GM10266 (cell line): ENCODE data around the gene GLTPD2.
A peak's percentile ranks its signal among the peaks of the same experiment; 100 is the strongest.

Experiments used
- DNase-seq: peaks from one replicate; pipeline ENCODE4 v3.0.0; 2012; ENCODE audit errors: extremely low spot score
- CTCF ChIP-seq: IDR thresholded peaks from 2 replicates; pipeline ENCODE4 v1.5.1; 2012; ENCODE audit warnings: mild to moderate bottlenecking, low read depth; ENCODE audit not compliant: control insufficient read depth, insufficient read depth; ENCODE audit errors: missing control alignments

Gene GLTPD2

DNA sequence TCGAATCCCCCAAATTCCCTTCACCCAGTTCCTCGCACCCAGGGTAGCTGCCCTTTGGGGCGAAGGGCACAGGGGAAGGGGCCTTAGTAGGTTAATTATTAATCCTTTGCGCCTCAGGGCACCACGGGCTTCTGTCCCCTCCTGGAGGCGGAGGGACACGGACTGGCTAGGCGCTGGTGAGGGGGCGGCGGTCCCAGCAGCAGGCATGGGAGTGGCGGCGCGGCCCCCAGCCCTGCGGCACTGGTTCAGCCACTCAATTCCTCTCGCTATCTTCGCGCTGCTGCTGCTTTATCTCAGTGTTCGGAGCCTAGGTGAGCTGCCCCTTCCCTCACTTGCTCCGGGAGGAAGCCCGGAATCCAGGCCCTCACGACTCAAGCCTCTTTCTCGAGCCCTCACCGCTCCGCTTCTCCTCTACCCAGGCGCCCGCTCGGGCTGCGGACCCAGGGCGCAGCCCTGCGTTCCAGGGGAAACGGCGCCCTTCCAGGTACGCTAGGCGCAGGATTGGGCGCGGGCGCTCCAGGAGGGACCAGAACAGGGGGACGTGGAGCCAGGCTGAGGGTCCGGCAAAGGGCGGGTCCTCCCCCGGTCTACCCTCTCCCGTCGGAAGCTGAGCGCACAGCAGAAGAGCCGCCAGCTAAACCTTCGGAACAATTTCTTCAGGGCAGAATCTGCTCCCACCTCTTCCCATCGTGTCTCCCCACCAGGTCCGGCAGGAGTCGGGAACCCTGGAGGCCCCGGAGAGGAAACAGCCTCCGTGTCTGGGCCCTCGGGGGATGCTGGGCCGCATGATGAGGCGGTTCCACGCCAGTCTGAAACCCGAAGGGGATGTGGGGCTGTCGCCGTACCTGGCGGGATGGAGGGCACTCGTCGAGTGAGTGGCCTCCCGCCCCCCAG lies at the start of gene GLTPD2:
Gene GLTPD2 (plus strand): TSS at position 158 of the 894 bp plus-strand sequence. CDS start 48 bp downstream, at position 206.
- DNase-seq: no peak

GRCh38 chr17:4739122-4740024 lies 49.4 kb upstream of the GLTPD2 start, which contains the start of the genes CXCL16 and ZMYND15:
Gene CXCL16 (minus strand): TSS chr17:4739928. CDS start chr17:4739339, 589 bp downstream.
Gene ZMYND15 (plus strand): TSS chr17:4739833. CDS start chr17:4740549, 716 bp downstream.
- DNase-seq: peak; percentile 87
- no peak for TF ChIP-seq CTCF

More for the DNA sequence above, at the start of gene GLTPD2:
- TF ChIP-seq CTCF: no peak

DNA sequence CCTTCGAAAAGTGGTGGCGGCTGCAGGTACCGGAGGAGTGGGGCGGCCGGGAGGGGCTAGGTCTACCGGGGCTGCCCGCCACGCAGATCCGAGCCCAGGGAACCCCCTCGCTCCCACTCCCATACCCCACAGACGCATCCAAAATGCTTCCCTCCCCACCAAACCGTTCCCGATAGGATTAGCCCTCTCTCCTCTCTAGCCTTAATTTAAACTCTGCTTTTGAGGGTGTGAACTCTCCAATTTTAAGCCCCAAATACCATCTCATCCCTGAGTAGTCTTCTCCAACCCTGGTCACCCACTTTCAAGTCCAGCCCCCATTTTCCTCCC lies 48.8 kb upstream of the GLTPD2 start:
- no peak for TF ChIP-seq CTCF
- no peak for DNase-seq

DNA sequence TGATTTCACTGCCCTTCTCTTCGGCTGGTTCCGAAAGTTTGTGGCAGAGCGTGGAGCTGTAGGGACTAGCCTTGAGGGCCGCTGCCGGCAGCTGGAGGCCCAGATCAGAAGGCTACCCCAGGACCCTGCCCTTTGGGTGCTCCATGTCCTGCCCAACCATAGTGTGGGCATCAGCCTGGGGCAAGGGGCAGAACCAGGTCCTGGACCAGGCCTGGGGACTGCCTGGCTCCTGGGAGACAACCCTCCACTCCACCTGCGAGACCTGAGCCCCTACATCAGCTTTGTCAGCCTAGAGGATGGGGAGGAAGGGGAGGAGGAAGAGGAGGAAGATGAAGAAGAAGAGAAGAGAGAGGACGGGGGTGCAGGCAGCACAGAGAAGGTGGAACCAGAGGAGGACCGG lies 48.2 kb upstream of the GLTPD2 start:
- TF ChIP-seq CTCF: no peak
- DNase-seq: peak; percentile 27

GRCh38 chr17:4741544-4741943 lies 47.2 kb upstream of the GLTPD2 start:
- no peak for DNase-seq
- TF ChIP-seq CTCF: no peak

- no peak for TF ChIP-seq CTCF
- no peak for DNase-seq
Observed at GRCh38 chr17:4742133-4742532, 46.6 kb upstream of the GLTPD2 start.
